Caco-2 (cell line): ENCODE measurements around the gene PAX1. TPM values are rescaled to one million over a fixed set of nuclear protein-coding genes. Genes with fewer than 3 reads are reported as not detected.

ENCODE experiments used
- BruUV-seq: library from RNA; stranded (reverse); fragments of 400-500 nt; replicated peaks from 2 replicates; lab custom pipeline; 2021; lab: Mats Ljungman, UMichigan
- CTCF ChIA-PET: fragments of 300-600 bp; sonication (Branson Sonifier 250); formaldehyde crosslinking; loops from one replicate; lab custom pipeline; 2022; ENCODE audit warnings: antibody characterized with exemption; lab: Charles Lee
- POLR2A ChIA-PET: fragments of 300-600 bp; sonication (Branson Sonifier 250); formaldehyde crosslinking; loops from one replicate; lab custom pipeline; 2022; ENCODE audit warnings: antibody characterized with exemption; lab: Charles Lee
- DNase-seq, 2 experiments: peaks; one replicate each; pipeline versions ENCODE4 v3.0.0 to v3.0.0-alpha.2; 2020 to 2022
- H3K27me3 ChIP-seq: replicated peaks from 2 replicates; pipeline ENCODE4 v1.6.0; 2011; ENCODE audit warnings: low read length; ENCODE audit not compliant: control insufficient read depth, insufficient read depth
- H3K36me3 ChIP-seq: 2 replicates; pipeline ENCODE4 v1.5.1; 2011; ENCODE audit warnings: low read length; ENCODE audit not compliant: control insufficient read depth, insufficient read depth
- H3K4me1 ChIP-seq: fragments of 250-450 bp; sonication (Bioruptor Pico); 2 replicates; pipeline ENCODE4 v1.5.1; 2020; ENCODE audit warnings: mild to moderate bottlenecking
- H3K4me3 ChIP-seq: 2 replicates; pipeline ENCODE4 v1.5.1; 2011; ENCODE audit warnings: low read depth, mild to moderate bottlenecking, control low read depth, low read length
- H3K9me3 ChIP-seq: fragments of 250-450 bp; sonication (Bioruptor Pico); 2 replicates; pipeline ENCODE4 v1.5.1; 2020; ENCODE audit warnings: mild to moderate bottlenecking, moderate library complexity
- H3K27ac Mint-ChIP-seq: one replicate; pipeline ENCODE4 v1.8.0; 2022; ENCODE audit warnings: mixed read lengths; ENCODE audit not compliant: unreplicated experiment
- H3K27me3 Mint-ChIP-seq: one replicate; pipeline ENCODE4 v1.8.0; 2022; ENCODE audit warnings: mixed read lengths; ENCODE audit not compliant: insufficient read depth, unreplicated experiment
- H3K36me3 Mint-ChIP-seq: one replicate; pipeline ENCODE4 v1.8.0; 2022; ENCODE audit warnings: mild to moderate bottlenecking, mixed read lengths; ENCODE audit not compliant: insufficient read depth, unreplicated experiment
- H3K4me1 Mint-ChIP-seq: one replicate; pipeline ENCODE4 v1.8.0; 2022; ENCODE audit warnings: low read depth, mixed read lengths; ENCODE audit not compliant: unreplicated experiment
- H3K4me3 Mint-ChIP-seq: one replicate; pipeline ENCODE4 v1.8.0; 2022; ENCODE audit warnings: mild to moderate bottlenecking, moderate library complexity, mixed read lengths; ENCODE audit not compliant: unreplicated experiment
- H3K9me3 Mint-ChIP-seq: one replicate; pipeline ENCODE4 v1.8.0; 2022; ENCODE audit warnings: mixed read lengths; ENCODE audit not compliant: unreplicated experiment
- CTCF ChIP-seq, 2 experiments: fragments of 200-600 bp in 1 of 2; IDR thresholded peaks; 1 replicate in 1 of 2; 2 replicates in 1 of 2; pipeline versions ENCODE4 v1.5.1 to v1.8.0; 2011 to 2022; ENCODE audit warnings: antibody characterized with exemption in 1 of 2, control low read depth in 1 of 2, inconsistent platforms in 1 of 2, low read depth in 1 of 2, low read length in 1 of 2, mild to moderate bottlenecking in 1 of 2, moderate library complexity in 1 of 2; ENCODE audit not compliant: insufficient read depth in 1 of 2, severe bottlenecking in 1 of 2, unreplicated experiment in 1 of 2
- intact Hi-C: fragments of 100-400 bp; cut with micrococcal nuclease; formaldehyde crosslinking; loops from one replicate; pipeline ENCODE4 v1.10.0; 2022; ENCODE audit not compliant: unreplicated experiment
- total RNA-seq: library from RNA; stranded (reverse); gene quantifications from 2 replicates; pipeline ENCODE4 v1.2.3, GENCODE V29; 2022

Gene PAX1
- total RNA-seq, 1 experiment from 2014 or later: not detected

DNA sequence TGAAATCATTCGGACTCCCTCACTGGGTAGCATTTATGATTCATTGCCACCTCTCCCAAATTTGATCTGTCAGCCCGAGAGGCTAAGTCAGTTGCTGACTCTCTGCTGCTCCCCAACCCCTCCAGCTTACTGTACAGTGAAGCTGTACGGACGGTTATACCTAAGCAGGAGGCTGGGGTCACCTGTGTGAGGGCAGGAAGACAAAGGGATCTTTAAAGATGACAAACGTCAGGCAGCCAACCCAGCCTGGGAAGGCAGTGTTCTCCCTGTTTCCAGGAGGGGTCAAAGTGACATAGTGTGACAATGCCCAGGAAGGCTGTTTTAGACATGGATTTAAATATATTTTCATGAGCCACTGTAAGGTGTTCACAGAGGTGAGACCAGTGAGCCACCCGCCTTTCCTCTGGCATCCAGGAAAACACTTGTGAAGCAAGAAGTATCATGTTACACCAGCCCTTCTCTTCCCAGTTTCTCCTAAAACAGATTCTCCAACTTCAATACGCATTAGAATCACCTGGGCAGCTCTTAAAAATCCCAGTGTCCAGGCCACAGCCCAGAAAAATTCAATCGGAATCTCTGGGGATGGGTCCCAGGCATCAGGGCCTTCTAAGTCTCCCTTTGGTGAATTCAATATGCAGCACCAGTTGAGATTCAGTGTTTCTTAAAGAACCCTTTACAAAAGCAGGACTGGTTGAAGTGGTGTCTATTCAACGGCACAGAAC lies 6.8 kb upstream of the PAX1 start:
- H3K4me1 ChIP-seq: no peaks in the 10 kb centered on the region
- no TSS peak for BruUV-seq
- H3K36me3 Mint-ChIP-seq: no peaks in the 10 kb centered on the region
- intact Hi-C loops: no loop called here
- H3K4me3 Mint-ChIP-seq: no peak overlapping the region
- H3K4me3 ChIP-seq: no peak overlapping the region
- no peaks in the 10 kb centered on the region for H3K4me1 Mint-ChIP-seq
- no peaks in the 10 kb centered on the region for H3K9me3 ChIP-seq
- DNase-seq: no peak
- no peak for TF ChIP-seq CTCF (IDR thresholded peaks at IDR 0.05; ENCODE audit: insufficient read depth in 1 of 2, low read depth in 1 of 2, low read length in 1 of 2, severe bottlenecking in 1 of 2, unreplicated experiment in 1 of 2)
- H3K27ac Mint-ChIP-seq: no peak overlapping the region
- peaks cover 23% of the 10 kb centered on the region for H3K27me3 Mint-ChIP-seq
- H3K27me3 ChIP-seq: no peaks in the 10 kb centered on the region
- H3K36me3 ChIP-seq: no peaks in the 10 kb centered on the region
- no peaks in the 10 kb centered on the region for H3K9me3 Mint-ChIP-seq
- ChIA-PET POLR2A (no interaction called here), CTCF (no interaction called here)

GRCh38 chr20:21699216-21699508 lies 6.3 kb upstream of the PAX1 start:
- Mint-ChIP-seq H3K4me3 (no peak overlapping the region), H3K27me3 (peaks cover 25% of the 10 kb centered on the region), H3K9me3 (no peaks in the 10 kb centered on the region), H3K4me1 (no peaks in the 10 kb centered on the region), H3K36me3 (no peaks in the 10 kb centered on the region), H3K27ac (no peak overlapping the region)
- intact Hi-C loops: no loop called here
- CTCF ChIA-PET: no interaction called here
- DNase-seq: no peak
- no peak for TF ChIP-seq CTCF (IDR thresholded peaks at IDR 0.05; ENCODE audit: insufficient read depth in 1 of 2, low read depth in 1 of 2, low read length in 1 of 2, severe bottlenecking in 1 of 2, unreplicated experiment in 1 of 2)
- BruUV-seq: no TSS peak
- H3K27me3 ChIP-seq: no peaks in the 10 kb centered on the region
- H3K36me3 ChIP-seq: no peaks in the 10 kb centered on the region
- no peak overlapping the region for H3K4me3 ChIP-seq
- H3K4me1 ChIP-seq: no peaks in the 10 kb centered on the region
- POLR2A ChIA-PET: no interaction called here
- no peaks in the 10 kb centered on the region for H3K9me3 ChIP-seq

DNA sequence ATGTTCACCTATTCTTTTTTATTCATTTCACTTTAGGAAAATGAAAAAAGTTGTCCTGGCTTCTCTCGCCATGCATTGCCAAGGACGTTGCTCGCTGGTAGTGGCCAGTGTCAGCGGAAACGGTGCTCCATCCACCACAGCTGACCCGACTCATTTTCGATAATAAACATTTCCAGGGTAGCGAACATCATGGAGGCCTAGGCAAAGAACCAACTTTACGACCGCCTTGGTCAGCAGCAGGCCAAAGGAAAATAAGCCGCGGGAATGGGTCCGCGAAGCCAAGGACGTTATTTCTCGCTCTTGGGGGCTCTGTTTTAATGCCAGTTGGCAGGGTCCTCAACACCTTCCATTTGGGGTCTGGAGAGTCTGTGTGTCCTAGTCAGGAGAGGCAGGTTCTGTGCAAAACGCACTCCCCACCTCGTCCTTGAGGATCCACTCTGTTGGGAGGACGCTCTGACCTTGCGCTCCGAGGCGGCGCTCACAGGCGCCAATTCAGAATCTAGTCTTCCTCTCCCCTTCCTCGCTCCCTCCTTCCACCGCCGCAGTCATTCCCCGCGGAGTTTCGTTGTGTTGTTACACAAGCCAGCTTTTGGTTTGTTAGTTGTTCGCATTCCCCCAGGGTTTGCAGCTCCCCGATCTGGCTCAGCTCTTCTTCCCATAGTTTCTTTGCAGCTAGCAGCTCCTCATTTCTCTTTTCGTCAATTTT lies 4.1 kb upstream of the PAX1 start:
- no peaks in the 10 kb centered on the region for H3K9me3 ChIP-seq
- H3K27me3 Mint-ChIP-seq: peaks cover 21% of the 10 kb centered on the region
- no peaks in the 10 kb centered on the region for H3K4me1 Mint-ChIP-seq
- intact Hi-C loops: loop anchor here (5.0 kb wide), 1 partner anchor 406 kb away; no protein-coding TSS in a partner anchor
- no TSS peak for BruUV-seq
- H3K4me1 ChIP-seq: no peaks in the 10 kb centered on the region
- H3K4me3 Mint-ChIP-seq: no peak overlapping the region
- no peaks in the 10 kb centered on the region for H3K36me3 Mint-ChIP-seq
- DNase-seq: no peak
- H3K9me3 Mint-ChIP-seq: no peaks in the 10 kb centered on the region
- no peak overlapping the region for H3K27ac Mint-ChIP-seq
- H3K27me3 ChIP-seq: no peaks in the 10 kb centered on the region
- H3K36me3 ChIP-seq: no peaks in the 10 kb centered on the region
- H3K4me3 ChIP-seq: no peak overlapping the region
- TF ChIP-seq CTCF (IDR thresholded peaks at IDR 0.05; ENCODE audit: insufficient read depth in 1 of 2, low read depth in 1 of 2, low read length in 1 of 2, severe bottlenecking in 1 of 2, unreplicated experiment in 1 of 2): no peak
- CTCF ChIA-PET: interaction anchor here (2.4 kb wide), 1 partner anchor 66 kb away, joined by 7 read pairs; no protein-coding TSS in a partner anchor
- POLR2A ChIA-PET: no interaction called here
